K562 (cell line): Measurements from ENCODE around the gene TAC3. TPM values are rescaled to one million over a fixed set of nuclear protein-coding genes. Genes with fewer than 3 reads are reported as not detected.

Source experiments
- ARID4B ChIP-seq: sonication (generic); formaldehyde crosslinking; IDR thresholded peaks from 2 replicates; pipeline ENCODE4 v1.8.0; 2022; ENCODE audit warnings: mild to moderate bottlenecking, missing genetic modification reagents
- CBFB ChIP-seq: sonication (generic); formaldehyde crosslinking; IDR thresholded peaks from 2 replicates; pipeline ENCODE4 v1.4.0; 2020; ENCODE audit warnings: mild to moderate bottlenecking, missing genetic modification reagents
- EGR1 ChIP-seq: fragments of 450-650 bp; conservative IDR thresholded peaks from 2 replicates; pipeline ENCODE4 v1.6.1; 2017; ENCODE audit warnings: mild to moderate bottlenecking
- EP300 ChIP-seq: IDR thresholded peaks from 2 replicates; pipeline ENCODE4 v1.6.1; 2012; ENCODE audit warnings: low read length, improper control_type of control experiment
- HDGF ChIP-seq: fragments of 450-650 bp; IDR thresholded peaks from 2 replicates; pipeline ENCODE4 v1.6.1; 2016
- HMG20B ChIP-seq: fragments of 250-450 bp; sonication (Bioruptor Pico); IDR thresholded peaks from 2 replicates; pipeline ENCODE4 v1.5.0; 2021; ENCODE audit warnings: mild to moderate bottlenecking
- NCOA2 ChIP-seq, 2 experiments: fragments of 450-650 bp; IDR thresholded peaks; 2 replicates each; pipeline ENCODE4 v1.6.1; 2018; ENCODE audit warnings: mild to moderate bottlenecking in 2 of 2, moderate library complexity in 1 of 2; ENCODE audit not compliant: partially characterized antibody in 2 of 2
- NFRKB ChIP-seq: fragments of 450-650 bp; IDR thresholded peaks from 2 replicates; pipeline ENCODE4 v1.6.1; 2016; ENCODE audit warnings: low read depth
- NR1H2 ChIP-seq: sonication (generic); formaldehyde crosslinking; IDR thresholded peaks from 2 replicates; pipeline ENCODE4 v1.4.0; 2020; ENCODE audit warnings: mild to moderate bottlenecking, missing genetic modification reagents
- PHTF2 ChIP-seq: fragments of 250-450 bp; sonication (Bioruptor Pico); IDR thresholded peaks from 2 replicates; pipeline ENCODE4 v1.5.0; 2021; ENCODE audit warnings: mild to moderate bottlenecking
- SMARCC2 ChIP-seq: fragments of 450-650 bp; IDR thresholded peaks from 2 replicates; pipeline ENCODE4 v1.6.1; 2017; ENCODE audit warnings: antibody characterized with exemption, moderate library complexity, mild to moderate bottlenecking, low read depth
- STAT5A ChIP-seq: IDR thresholded peaks from 2 replicates; pipeline ENCODE4 v1.6.1; 2012; ENCODE audit warnings: low read length, inconsistent platforms, borderline replicate concordance
- VEZF1 ChIP-seq: fragments of 200-800 bp; sonication (Bioruptor generic); IDR thresholded peaks from 2 replicates; pipeline ENCODE4 v1.6.1; 2017; ENCODE audit warnings: missing genetic modification characterization, missing compliant biosample characterization
- XRCC3 ChIP-seq: fragments of 450-650 bp; IDR thresholded peaks from 2 replicates; pipeline ENCODE4 v1.6.1; 2017; ENCODE audit warnings: mild to moderate bottlenecking, moderate library complexity
- XRCC5 ChIP-seq: fragments of 200-400 bp; formaldehyde crosslinking; IDR thresholded peaks from 2 replicates; pipeline ENCODE4 v1.6.1; 2017; ENCODE audit warnings: low read depth, mild to moderate bottlenecking, low read length
- YY1 ChIP-seq, 3 experiments: IDR thresholded peaks; 2 replicates each; pipeline ENCODE4 v1.6.1; 2011; ENCODE audit warnings: low read length in 2 of 3, mild to moderate bottlenecking in 2 of 3, moderate library complexity in 2 of 3, borderline replicate concordance in 1 of 3, control low read depth in 1 of 3, low read depth in 1 of 3; ENCODE audit not compliant: insufficient read depth in 3 of 3, insufficient replicate concordance in 2 of 3, control insufficient read depth in 1 of 3, insufficient read length in 1 of 3; ENCODE audit errors: extremely low read depth in 1 of 3
- ZNF79 ChIP-seq: fragments of 250-450 bp; sonication (Bioruptor Pico); IDR thresholded peaks from 2 replicates; pipeline ENCODE4 v1.4.0; 2020; ENCODE audit warnings: low read depth, mild to moderate bottlenecking, moderate library complexity
- polyA plus RNA-seq, 8 experiments: library from polyadenylated mRNA; depleted of rRNA in 4 of 8; stranded (reverse) in 5 of 8; unstranded in 3 of 8; fragments of >200 nt; fragmentation: Nextera tagmentation in 2 of 8; fragmentation: Illumina TruSeq in 1 of 8; extraction: Ambion mirVana in 2 of 8; extraction: Trizol in 1 of 8; gene quantifications; 2 replicates each; pipeline versions ENCODE4 v1.2.1 to v1.2.3, GENCODE V29; 2011 to 2014; ENCODE audit warnings: inconsistent platforms in 1 of 8, missing spikeins in 1 of 8
- total RNA-seq, 7 experiments: library from RNA; depleted of rRNA in 6 of 7; stranded (reverse); fragments of >200 nt in 6 of 7; fragmentation: Illumina TruSeq in 2 of 7; extraction: Trizol in 2 of 7; gene quantifications; 2 replicates each; pipeline versions ENCODE4 v1.2.1 to v1.2.3, GENCODE V29; 2011 to 2021; ENCODE audit warnings: low replicate concordance in 1 of 7
- TF ChIP-seq, protein P1 (sequence below): fragments of 250-450 bp; sonication (Bioruptor Pico); IDR thresholded peaks from 2 replicates; pipeline ENCODE4 v1.5.1; 2021; ENCODE audit warnings: mild to moderate bottlenecking
- TF ChIP-seq, protein P2 (sequence below): sonication (generic); formaldehyde crosslinking; IDR thresholded peaks from 2 replicates; pipeline ENCODE4 v1.8.1; 2023; ENCODE audit warnings: mild to moderate bottlenecking, missing genetic modification reagents

The TAC3 gene
- total and polyA plus RNA-seq, 9 of the 15 experiments (the other 6 are each of a cell fraction or from before 2014, with no cell fraction given), result 0.29 to 2.8 (median 1.4) TPM

DNA sequence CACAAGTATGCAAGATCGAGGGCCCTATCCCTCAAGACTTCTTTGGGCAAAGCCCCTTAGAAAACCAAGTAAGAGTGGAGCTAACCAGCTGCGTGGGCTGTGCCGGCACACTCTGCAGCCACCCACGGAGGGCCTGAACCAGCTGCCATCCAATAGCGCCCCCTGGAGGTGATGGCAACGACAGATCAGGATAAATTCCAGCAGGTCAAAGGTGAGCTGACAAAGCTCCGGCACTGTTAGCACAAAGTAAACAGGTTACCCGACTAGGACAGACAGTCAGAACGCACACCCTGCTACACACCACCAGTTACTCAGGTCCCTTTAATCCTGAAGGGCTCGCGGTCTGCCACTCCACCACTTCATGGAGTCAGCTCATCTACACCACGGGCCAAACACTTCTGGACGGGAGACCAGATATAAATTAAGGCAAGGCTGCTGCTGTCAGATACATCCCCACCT, 14.9 kb downstream of the TAC3 start (continued):
- TF ChIP-seq, protein P1, sequence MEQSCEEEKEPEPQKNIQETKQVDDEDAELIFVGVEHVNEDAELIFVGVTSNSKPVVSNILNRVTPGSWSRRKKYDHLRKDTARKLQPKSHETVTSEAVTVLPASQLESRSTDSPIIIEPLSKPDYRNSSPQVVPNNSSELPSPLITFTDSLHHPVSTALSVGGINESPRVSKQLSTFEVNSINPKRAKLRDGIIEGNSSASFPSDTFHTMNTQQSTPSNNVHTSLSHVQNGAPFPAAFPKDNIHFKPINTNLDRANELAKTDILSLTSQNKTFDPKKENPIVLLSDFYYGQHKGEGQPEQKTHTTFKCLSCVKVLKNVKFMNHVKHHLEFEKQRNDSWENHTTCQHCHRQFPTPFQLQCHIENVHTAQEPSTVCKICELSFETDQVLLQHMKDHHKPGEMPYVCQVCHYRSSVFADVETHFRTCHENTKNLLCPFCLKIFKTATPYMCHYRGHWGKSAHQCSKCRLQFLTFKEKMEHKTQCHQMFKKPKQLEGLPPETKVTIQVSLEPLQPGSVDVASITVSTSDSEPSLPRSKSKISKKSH, result no peak
- TF ChIP-seq HDGF (0 out of 2 replicates have a peak, but pooled peaks have one; percentile 57), ZNF79 (CRISPR knock-in tag) (no peak), EP300 (0 out of 2 replicates have a peak, but pooled peaks have one; percentile 31), XRCC3 (no peak), CBFB (0 out of 2 replicates have a peak, but pooled peaks have one; percentile 22), HMG20B (CRISPR knock-in tag) (no peak), STAT5A (0 out of 2 replicates have a peak, but pooled peaks have one; percentile 19), PHTF2 (CRISPR knock-in tag) (no peak), SMARCC2 (no peak), VEZF1 (CRISPR knock-in tag) (no peak), YY1 (IDR thresholded peaks at IDR 0.05; ENCODE audit: borderline replicate concordance in 1 of 3, control insufficient read depth in 1 of 3, extremely low read depth in 1 of 3, insufficient read depth in 3 of 3, insufficient read length in 1 of 3, insufficient replicate concordance in 2 of 3, low read depth in 1 of 3, low read length in 2 of 3) (peak in 1 of 3 experiments; percentile 37), XRCC5 (peak; percentile 66; the same call in 1 of the 2 replicates), EGR1 (peak; percentile 96), ARID4B (peak; percentile 59), NCOA2 (IDR thresholded peaks at IDR 0.05; ENCODE audit: partially characterized antibody in 2 of 2) (no peak), NFRKB (no peak), NR1H2 (no peak)
- TF ChIP-seq, protein P2, sequence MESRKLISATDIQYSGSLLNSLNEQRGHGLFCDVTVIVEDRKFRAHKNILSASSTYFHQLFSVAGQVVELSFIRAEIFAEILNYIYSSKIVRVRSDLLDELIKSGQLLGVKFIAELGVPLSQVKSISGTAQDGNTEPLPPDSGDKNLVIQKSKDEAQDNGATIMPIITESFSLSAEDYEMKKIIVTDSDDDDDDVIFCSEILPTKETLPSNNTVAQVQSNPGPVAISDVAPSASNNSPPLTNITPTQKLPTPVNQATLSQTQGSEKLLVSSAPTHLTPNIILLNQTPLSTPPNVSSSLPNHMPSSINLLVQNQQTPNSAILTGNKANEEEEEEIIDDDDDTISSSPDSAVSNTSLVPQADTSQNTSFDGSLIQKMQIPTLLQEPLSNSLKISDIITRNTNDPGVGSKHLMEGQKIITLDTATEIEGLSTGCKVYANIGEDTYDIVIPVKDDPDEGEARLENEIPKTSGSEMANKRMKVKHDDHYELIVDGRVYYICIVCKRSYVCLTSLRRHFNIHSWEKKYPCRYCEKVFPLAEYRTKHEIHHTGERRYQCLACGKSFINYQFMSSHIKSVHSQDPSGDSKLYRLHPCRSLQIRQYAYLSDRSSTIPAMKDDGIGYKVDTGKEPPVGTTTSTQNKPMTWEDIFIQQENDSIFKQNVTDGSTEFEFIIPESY (CRISPR knock-in tag), result 0 out of 2 replicates have a peak, but pooled peaks have one; percentile 25
